GM18873 (cell line): ENCODE data around the gene TCEAL1.
"Not testable (repeated sequence)": the region's sequence is repeated elsewhere in the genome, so short reads cannot be mapped to it uniquely, and the experiment has no call there.

ENCODE experiments used
- ATAC-seq: cut with Tn5 transposase; IDR thresholded peaks from one replicate; pipeline ENCODE4 v1.9.1; 2021; ENCODE audit warnings: mild to moderate bottlenecking, moderate library complexity, moderate number of reproducible peaks; ENCODE audit not compliant: unreplicated experiment, low FRiP score

TCEAL1 gene

DNA sequence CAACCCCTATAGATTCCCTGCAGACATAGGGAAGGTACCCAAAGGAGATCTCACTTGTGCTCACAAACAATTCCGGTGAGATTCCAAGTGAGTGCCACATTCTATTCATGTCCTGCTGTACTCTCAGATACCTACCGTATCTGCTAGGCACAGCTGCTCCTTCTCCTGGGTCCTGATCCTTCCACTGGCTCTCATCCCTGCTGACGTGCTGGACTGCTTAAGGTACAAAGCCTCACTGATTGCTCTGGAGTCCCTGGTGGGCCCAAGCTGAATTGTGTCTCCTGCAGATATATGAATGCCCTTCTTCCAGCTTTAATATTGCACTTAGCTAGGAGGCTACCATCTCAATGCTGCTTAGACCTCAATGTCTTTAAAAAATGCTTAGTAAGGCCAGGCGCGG, 2.4 kb downstream of the TCEAL1 start:
- no peak for ATAC-seq

- no peak for ATAC-seq
Observed at GRCh38 chrX:103635436-103635835, 6.7 kb downstream of the TCEAL1 start.

- no peak for ATAC-seq
Observed at GRCh38 chrX:103637604-103638338, 9.0 kb downstream of the TCEAL1 start.

DNA sequence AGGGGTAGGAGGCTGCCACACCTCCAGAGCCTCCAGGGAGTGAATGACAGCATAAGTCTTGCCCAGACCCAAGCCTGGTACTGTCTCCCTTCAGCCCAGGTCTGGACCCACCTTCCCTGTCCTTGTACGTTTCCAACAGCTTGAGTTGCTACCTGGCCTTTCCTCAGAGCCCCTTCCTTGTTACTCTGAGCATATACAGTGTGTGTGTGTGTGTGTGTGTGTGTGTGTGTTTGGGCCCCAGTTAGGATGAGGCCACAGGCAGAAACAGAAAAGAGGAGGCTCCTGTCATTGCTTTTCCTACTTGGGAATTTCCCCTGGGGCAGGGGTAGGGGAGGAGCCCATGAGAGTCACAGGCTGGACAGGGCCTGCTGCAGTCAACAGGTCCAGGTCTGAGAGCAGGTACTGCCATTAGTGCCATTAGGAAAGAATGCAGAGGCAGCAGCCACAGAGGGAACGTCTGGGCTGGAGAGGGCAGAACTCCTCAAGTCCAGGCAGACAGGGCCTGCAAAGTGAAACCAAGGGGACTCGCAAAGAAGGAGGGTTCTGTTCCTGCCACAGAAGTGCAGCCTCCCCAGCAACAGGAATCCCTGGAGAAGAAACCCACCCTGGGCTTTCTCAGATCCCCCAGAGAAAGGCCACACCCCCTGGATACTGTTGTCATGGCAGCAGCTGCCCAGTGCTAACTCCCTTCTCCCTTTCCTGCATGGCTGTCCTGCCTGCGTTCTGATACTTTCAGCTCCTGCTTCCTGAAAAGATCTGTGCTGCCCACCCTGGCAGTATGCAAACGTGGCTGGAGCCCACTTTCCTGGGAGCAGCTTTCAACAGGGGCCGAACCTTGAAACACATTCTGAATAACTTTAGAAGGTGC, 9.9 kb downstream of the TCEAL1 start:
- not testable (repeated sequence) for ATAC-seq

DNA sequence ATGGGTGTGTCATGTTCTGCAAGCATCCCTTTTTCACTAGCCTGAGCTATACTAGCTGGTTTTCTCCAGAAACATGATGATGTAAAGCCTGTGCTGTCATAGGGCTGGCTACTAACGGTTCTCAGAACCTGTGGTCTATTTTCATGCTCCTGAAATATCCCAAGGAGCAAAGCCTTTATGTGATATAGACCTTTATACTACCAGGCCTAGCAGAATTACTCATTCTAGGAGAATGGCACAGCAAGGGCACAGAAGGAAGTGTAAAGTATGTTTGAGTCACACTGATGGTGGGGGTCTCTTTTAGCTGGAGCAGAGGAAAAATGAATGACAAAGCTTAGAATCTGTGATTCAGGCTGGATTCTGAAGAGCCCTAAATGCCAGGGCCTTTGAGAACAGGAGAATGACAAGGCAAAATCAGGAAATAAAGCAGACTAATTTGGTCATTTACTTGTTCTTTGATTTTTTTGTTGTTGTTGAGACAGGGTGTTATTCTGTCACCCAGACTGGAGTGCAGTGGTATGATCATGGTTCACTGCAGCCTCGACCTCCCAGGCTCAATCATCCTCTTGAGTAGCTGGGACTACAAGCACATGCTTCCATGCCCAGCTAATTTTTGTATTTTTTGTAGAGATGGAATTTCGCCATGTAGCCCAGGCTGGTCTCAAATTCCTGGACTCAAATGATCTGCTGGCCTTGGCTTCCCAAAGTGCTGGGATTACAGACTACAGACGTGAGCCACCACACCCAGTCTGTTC, 11.8 kb downstream of the TCEAL1 start:
- no peak for ATAC-seq

DNA sequence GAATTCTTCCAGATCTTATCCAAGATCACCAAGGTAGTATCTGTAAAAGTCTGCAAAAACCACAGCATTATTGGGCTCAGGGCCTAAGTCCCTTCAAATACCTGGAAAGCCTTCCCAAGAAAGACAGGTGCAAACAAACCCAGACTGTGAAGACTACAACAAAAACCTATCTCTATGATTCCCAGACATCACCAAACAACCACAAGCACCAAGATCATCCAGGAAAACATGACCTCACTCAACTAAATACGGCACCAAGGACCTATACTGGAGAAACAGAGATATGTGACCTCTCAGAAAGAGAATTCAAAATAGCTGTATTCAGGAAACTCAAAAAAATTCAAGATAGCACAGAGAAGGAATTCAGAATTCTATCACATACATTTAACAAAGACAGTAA, 15.3 kb downstream of the TCEAL1 start:
- no peak for ATAC-seq

DNA sequence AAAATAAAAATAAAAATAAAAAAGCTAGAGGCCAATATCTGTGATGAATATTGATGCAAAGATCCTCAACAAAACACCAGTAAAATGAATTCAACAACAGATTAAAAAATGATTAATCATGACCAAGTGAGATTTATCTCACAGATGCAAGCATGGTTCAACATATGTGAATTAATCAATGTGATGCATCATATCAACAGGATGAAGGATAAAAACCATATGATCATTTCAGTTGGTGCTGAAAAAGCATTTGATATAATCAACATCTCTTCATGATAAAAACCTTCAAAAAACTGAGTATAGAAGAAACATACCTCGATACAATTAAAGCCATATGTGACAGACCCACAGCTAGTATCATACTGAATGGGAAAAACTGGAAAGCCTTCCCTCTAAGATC, 18.9 kb downstream of the TCEAL1 start:
- ATAC-seq, result no peak

DNA sequence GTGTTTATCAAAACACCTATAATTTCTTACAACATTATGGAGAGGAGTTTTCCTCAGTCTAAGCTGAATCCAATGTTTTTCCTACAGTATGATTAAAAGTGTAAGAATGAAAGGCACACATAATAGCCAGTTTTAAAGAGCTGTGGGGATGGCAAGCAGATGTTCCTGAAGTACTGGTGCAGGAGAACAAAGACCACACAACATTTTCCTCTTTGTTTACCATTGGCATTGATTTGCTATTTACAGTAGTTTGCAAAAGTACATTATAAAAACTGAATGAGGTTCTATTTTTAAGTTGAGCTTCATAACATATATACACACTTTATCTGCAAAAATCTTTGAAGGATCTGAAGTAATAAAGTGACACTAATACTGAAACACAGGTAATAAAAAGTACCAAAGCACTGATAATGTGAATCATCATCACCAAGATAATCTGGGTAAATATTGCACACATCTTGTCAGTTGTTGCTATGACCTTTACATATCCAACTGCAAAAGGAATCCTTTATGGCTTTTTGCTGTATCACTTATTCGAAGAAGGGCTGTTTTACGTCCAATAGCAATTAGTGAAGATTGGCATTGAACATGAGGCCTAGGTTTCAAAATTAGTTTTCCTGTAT, 22.5 kb downstream of the TCEAL1 start:
- ATAC-seq, result no peak

DNA sequence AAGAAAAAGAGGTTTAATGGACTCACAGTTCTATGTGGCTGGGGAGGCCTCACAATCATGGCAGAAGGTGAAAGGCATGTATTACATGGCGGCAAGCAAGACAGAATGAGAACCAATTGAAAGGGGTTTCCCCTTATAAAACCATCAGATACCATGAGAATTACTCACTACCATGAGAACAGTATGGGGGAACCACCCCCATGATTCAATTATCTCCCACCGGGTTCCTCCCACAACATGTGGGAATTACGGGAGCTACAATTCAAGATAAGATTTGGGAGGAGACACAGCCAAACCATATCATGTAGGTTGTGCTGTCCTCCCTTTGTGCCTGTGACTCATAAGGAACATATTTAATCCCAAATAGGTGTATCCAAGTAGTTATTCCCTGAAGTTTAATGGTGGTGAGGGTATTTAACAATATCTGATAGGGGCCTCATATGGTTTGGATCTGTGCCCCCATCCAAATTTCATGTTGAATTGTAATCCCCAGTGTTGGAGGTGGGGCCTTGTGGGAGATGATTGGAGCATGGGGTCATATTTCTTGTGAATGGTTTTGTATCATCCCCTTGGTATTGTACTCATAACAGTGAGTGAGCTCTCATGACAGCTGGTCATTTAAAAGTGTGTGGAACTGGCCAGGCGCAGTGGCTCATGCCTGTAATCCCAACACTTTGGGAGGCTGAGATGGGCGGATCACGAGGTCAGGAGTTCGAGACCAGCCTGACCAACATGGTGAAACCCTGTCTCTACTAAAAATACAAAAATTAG, 26.6 kb downstream of the TCEAL1 start:
- not testable (repeated sequence) for ATAC-seq

DNA sequence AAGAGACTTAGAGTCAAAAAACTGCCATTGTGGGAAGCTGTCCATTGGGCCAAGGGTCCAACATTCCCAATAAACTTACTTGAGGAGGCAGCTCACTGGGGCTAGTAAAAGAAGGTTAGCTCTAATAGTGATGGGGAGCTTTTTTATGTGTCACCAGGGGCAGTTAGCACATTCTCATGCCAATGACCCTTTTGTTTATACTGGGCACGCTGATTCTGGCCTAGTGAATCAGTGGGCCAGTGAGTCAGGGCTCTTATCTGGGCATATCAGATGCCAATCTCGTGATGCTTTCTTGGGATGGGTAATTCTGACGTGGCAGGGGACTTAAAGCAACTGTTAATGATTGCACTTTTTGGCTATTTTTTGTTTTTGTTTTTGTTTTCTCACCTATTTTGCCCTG, 27.8 kb downstream of the TCEAL1 start:
- no peak for ATAC-seq

DNA sequence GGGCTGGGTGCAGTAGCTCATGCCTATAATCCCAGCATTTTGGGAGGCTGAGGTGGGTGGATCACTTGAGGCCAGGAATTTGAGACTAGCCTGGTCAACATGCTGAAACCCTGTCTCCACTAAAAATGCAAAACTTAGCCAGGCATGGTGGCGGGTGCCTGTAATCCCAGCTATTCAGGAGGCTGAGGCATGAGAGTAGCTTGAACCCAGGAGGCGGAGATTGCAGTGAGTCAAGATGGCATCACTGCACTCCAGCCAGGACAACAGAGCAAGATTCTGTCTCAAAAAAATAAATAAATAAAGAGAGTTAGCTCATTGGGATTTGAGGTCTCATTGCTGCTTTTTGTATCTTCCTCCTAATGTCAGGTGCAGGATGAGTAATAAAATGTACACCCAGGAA, 28.3 kb downstream of the TCEAL1 start:
- ATAC-seq, result not testable (repeated sequence)

- ATAC-seq, result no peak
Observed at GRCh38 chrX:103658681-103659433, 30.1 kb downstream of the TCEAL1 start.

- not testable (repeated sequence) for ATAC-seq
Observed at GRCh38 chrX:103659460-103659859, 30.7 kb downstream of the TCEAL1 start.

GRCh38 chrX:103663981-103664762, 35.4 kb downstream of the TCEAL1 start:
- no peak for ATAC-seq

- no peak for ATAC-seq
Observed at GRCh38 chrX:103666202-103667107, 37.7 kb downstream of the TCEAL1 start.

DNA sequence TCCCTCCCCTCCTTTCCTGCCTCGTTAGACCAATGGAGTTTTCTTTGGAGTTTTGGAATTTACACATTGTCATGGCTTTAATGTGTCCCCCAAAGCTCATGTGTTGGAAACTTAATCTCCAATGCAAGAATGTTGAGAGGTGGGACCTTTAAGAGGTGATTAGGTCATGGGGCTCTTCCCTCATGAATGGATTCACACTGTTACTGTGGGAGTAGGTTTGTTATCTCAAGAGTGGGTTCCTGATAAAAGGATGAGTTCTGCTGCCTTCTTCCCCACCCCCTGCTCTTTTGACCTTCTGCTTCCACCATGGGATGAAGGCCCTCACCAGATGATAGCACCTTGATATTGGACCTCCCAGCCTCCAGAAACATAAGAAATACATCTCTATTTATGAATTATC, 41.0 kb downstream of the TCEAL1 start:
- ATAC-seq, result no peak
